GM21423 (cell line): ENCODE measurements around the gene ODC1.

Experiments
- ATAC-seq: cut with Tn5 transposase; IDR thresholded peaks from one replicate; pipeline ENCODE4 v1.9.1; 2021; ENCODE audit warnings: mild to moderate bottlenecking, moderate library complexity; ENCODE audit not compliant: unreplicated experiment

ODC1 gene

DNA sequence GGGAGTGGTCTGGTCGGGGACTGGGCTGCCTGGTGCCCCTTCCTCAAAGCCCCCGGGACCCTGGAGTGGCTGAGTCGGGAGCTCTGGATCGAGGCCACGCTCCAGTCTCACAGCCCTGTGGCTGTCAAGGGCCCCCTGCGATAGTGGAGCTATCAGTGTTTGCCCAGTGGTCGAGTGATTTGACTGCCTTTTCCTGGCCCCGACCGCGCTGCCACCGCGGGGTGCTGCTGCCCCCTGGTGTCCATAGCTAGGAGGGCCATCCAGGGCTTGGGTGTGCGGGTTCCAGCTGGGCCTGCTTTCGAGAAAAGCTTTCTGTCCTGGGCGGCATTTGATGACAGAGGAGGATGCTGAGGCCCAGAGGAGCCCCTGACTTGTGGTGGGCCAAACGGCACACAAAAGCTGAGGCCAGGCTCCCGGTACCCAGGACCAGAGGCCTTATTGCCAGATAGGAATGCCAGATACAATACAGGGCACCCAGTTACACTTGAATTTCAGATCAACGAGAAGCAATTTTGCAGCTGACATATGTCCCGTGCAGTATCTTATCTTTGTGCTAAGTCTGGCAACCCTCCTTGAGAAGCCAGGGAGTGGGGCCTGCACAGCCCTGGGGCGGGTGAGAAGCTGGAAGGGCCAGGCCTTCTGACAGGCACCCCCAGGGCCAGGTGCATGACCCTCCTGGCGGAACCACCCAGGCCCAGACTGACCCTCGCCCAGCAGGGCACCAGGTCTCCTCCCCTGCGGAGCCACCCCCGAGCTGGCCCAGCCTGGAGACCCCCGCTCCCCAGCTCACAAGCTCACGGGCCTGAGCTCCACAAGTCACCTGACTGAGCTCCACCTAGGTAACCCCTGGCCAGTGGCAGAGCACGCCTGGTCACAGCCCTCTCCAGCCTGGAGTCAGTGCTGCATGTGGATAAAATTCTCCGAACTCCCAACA, 13.0 kb downstream of the ODC1 start:
- ATAC-seq: peak; percentile 62

DNA sequence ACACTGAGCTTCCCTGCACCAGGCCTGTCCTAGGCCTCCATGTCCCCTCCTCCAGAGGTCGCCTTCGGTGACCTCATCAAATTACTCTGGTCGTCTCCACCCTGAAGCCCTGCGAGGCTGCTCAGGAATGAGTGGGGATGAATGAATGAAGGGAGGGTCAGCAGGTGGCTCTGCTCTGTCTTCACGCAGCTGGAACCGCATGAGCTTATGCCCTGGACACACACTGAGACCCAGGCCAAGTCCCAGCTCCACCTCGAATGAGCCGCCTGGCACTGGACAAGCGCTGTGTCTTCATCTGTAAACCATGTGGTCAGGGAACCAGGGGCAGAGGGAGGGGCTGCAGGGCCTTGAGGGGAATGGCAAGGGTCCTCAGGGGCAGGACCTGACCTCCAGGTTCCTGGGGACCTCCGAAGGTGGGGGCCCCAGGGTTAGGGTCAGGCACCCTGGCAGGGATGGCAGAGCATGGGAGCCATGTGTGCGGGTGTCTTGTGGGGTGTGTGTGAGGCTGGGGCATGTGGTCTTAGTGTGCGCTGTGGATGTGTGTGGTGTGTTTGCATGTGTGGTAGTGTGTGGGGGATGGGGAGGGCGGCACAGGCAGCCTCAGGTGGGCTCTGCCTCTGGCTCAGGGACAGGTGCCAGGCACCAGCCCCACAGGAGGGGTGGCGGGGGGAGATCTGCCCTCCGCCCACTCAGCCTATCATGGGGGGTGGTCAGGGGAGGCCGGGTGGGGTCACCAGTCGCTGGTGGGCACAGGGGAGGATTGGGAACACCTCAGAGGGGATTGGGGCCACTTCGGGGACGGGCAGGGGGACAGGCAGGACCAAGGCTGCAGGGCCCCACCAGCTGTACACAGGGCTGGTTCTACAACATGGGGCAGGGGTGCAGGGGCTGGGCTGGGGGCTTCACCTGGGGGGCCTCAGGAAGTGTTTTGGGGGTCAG, 13.9 kb downstream of the ODC1 start:
- no peak for ATAC-seq

DNA sequence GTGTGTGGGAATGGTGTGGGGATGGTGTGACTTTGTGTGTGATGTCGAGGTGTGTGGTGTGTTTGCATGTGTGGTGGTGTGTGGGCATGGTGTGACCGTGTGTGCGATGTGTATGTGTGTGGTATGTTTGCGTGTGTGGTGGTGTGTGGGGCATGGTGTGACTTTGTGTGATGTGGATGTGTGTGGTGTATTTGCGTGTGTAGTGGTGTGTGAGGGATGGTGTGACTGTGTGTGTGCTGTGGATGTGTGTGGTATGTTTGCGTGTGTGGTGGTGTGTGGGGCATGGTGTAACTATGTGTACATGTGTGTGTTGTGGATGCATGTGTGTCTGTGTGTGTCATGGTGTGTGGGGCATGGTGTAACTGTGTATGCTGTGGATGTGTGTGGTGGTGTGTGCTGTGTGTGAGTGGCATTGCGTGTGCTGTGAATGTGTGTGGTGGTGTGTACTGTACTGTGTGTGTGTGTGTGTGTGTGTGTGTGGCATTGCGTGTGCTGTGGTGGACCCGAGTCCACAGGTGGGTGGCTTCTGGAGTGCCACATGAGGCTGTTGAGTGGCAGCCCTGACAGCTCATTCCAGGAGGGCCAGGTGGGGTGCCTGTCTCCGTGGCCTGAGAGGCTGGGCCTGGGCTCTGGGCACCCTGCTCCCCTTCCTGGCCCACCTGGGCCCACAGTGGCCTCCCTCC, 14.7 kb downstream of the ODC1 start:
- ATAC-seq: no peak

DNA sequence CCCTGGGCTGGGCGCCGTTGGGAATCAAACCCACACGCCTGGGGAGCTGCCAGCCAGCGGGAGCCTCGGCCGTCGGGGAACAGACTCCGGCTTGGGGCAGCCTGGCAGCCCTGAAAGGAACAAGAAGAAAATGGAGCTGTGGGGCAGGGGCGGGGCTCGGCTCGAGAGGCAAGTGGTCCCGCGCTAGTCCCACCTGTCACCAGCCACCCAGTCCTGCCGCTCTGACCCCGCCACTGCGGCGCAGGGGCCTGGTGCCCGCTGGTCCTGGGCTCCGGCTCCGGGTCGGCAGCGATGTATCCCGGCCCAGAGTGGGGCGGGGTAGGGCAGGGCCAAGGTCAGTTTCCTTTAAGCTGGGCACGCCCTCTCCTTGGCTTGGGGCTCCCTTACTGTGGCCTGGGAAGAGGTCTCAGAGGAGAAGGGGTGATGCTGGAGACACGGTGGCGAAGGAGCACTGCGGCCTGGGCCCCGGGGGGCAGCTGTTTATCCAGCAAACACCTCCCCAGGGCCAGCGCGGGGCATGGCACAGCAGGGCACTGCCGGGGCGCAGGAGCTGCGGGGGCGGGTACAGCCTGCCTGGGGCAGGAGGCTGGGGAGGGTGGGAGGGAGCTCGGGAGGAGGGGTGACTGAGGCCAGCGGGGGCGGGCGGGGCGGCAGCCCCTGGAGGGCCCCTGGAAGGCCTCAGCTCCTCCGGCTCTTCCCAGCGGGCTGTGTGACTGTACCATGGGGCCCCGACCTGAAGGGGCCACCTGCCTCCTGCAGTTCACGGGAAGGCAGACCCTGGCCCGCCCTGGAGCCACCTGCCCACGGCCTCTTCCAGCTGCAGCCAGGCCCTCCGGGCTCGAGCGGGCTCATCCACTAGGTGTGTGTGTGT, 15.6 kb downstream of the ODC1 start:
- peak; percentile 48 for ATAC-seq

DNA sequence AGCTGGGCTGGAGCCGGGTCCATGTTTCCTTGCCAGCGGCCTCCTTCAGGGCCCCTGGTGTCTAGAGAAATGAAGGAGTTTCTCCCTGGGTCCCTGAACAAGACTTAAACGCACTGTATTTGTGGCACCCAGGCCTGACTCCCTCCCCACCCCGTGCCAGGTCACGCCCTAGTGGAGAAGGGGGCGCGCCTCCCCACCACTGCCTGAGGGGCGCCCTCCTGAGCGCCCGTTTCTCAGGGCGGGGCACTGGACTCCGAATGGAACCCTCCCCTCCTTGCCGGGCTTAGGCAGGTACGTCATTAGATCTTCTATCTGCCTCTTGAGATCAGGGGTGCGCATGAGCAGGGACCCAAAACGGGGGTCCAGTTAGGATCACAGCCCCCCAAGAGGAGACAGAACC, 16.3 kb downstream of the ODC1 start:
- no peak for ATAC-seq

DNA sequence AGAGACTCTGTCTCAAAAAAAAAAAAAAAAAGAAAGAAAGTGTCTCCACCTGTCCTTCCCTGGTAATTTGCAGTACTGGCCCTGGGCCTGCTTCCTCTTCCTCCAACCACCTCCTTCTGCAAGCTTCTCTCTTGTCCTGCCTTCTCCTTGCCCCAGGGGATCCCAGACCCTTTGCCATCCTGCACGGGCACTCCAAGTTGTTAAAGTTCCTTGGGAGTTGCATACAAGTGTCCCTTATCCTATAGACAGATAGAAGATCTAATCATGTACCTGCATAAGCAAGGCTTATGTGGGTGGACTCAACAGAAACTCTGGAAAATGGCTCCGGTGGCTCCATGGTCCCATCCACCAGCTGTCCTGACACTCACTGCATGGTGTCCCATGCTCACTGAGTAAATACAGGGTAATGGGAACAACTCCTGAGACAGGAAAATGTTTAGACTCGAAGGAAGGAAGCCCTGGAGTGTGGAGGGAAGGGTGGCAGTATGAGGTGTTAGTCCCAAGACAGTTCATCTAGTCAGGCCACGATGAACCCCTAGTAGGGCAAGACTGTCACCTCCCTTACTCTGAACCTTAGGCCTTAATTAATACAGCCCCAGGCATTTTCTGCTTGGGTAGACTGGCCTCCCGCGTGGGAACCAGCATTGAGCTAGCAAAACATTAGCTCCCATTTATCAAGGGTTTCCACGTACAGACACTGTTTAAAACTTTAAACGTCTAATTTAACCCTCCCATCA, 17.1 kb downstream of the ODC1 start:
- ATAC-seq: no peak

DNA sequence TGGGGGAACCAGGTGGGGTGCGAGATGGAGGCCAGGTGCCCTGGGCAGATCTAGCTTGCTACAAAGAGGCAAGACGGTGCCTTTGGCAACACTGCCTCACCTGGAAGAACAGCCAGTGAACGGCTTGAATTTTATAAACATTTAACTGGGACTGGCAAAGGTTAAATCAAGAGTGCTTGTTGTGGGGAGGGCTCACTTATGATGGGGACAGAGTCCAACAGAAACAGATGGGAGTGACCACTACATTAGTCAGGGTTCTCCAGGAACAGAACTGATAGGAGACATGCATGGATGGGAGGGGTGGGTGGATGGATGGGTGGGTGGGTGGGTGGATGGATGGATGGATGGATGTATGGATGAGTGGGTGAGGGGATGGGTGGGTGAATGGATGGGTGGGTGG, 19.2 kb downstream of the ODC1 start:
- ATAC-seq: no peak

DNA sequence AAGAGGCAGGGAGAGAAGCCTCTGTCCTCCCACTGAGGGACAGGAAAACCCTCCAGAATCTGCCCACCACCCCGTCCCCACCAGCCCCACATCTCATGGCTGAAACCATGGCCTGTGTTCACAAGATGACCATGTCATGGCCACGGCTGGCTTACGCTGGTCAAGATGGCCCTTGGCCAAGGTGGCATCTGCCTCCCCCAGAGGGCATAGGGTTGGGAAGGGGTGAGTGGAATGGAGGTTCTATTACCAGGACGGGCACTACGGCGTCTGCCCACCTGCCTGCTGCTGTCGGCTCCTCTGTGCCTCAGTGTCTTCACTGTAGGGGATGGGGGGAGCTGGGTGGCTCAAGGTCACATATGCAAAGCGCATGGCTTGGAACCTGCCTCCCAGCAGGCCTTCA, 19.8 kb downstream of the ODC1 start:
- no peak for ATAC-seq

DNA sequence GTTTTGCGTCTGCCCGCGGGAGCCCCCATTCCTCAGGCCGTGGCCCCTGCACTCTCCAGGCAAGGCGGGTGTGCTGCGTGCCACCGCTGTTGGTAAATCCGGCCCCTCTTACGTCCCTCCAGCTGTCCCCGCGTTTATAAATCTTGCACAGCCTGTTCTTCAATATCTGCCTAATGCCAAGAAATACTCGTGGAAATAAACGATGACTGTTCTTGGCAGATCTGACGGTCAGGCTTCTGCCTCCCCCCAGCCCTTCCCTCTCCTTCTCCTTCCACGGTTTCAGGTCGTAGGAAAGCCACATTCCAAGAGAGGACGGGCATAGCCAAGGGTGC, 20.5 kb downstream of the ODC1 start:
- no peak for ATAC-seq

DNA sequence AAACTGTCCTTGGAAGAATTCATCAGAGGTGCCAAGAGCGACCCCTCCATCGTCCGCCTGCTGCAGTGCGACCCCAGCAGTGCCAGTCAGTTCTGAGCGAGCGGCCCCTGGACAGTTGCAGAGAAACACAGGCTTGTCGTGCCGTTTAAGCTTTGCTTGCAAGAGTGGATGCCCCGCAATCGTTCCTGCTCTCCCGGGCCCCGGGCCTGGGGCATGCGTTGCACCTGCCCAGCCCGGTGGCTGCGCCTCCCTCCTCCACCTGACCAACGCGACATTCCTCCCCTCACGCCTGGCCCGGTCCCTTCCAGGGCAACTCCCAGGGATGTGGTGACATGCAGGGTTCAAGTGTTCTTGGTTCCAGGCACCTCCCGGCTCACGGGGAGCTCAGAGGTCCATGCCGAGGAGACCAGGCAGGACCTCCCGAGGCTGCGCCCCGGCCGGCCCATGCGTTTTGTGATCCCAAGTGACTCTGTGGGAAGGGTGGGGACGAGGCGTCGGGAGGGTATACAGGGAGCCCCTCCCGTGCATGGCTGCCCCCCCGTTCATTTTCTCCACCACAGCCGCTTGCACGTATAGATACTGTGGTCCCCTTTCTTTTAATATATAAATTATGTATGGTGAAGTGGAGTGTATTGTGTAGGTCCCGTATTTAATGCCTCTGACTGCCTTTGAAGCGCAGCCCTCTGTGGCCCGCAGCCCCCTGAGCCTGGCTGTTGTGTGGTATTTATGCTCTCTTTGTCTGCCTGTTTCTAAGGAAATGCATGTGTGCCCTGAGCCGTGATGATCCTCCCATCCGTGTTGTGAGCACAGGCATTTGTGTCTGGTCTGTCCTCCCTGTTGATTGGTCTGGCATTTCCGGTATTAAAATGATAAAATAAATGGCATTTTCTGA, 21.2 kb downstream of the ODC1 start:
- ATAC-seq: no peak

DNA sequence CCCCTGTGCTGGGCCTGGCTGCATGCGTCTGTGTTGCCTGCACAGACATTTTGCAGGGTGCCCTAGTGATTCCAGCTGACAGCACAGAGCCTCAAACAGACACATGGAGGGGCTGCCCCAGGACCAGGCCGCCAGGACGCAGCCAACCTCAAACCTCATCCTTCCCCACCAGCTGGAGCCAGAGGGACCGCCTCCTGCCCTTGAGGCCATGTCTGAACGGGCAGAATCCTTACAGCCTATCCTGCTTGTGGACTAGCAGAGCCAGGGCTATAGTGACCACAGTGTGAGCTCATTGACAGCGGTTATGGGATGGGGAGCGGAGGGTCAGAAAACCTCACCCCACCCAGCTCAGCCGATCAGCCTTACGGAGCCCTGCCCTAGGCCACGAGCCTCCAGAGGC, 22.4 kb downstream of the ODC1 start:
- ATAC-seq: no peak

DNA sequence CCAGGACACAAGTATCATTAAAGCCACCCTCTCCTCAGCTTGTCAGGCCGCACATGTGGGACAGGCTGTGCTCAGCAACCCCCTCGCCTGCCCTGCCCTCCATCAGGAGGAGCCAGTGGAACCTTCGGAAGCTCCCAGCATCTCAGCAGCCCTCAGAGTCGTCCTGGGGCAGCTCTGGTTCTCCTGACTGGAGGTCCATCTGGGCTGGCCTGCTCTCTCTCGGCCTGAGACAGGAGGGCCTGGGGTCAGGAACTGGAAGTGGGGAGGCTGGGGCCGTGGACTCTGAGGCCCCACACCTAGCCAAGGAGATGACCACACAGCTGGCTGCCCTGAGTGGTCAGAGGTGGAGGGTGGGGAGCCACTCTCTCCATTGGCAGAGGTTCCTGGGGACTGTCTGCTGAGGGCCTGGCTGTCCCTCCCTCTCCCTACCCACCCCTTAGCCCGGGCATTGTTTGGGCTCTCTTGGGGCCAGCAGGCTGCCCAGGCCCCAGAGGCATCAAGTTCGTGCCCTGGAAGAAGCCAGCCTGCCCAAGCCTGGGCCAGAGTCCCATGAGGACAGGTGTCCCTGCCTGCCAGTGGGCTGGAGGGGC, 23.1 kb downstream of the ODC1 start:
- no peak for ATAC-seq

DNA sequence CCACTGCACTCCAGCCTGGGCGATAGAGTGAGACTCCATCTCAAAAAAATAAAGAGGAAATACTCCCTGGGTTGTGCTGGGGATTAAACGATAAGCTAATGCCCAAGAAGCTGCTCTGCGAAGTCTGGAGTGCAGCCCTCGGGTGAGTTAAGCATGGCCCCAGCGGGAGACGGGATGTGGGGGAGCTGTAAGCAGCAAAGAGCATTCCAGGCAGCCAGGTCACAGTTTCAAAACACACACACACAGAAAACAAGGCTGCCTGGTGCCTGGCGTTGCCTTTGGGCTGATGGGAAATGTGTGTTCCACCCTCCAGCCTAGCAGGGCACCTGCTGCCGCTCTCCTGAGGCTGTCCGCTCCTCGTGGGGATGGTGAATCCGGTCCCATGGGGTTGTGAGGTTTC, 24.1 kb downstream of the ODC1 start:
- ATAC-seq: no peak

DNA sequence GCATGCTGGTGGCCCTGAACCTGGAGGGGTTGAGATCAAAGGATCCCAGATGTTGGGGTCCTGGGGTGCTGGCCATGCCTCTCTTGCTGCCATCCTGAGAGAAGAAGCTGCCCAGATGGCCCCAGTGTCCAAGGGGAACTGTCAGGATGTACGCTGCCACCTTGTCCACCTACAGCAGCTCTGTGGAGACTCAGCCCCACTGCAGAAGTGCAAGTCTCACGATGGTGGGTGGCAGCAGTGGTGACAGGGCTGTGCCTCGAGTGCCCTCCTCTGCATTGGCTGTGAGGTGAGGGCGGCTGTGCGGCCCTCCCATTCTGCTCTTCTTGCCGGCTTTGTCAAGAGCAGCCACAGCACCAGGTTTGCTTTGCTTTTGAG, 24.7 kb downstream of the ODC1 start:
- ATAC-seq: no peak

DNA sequence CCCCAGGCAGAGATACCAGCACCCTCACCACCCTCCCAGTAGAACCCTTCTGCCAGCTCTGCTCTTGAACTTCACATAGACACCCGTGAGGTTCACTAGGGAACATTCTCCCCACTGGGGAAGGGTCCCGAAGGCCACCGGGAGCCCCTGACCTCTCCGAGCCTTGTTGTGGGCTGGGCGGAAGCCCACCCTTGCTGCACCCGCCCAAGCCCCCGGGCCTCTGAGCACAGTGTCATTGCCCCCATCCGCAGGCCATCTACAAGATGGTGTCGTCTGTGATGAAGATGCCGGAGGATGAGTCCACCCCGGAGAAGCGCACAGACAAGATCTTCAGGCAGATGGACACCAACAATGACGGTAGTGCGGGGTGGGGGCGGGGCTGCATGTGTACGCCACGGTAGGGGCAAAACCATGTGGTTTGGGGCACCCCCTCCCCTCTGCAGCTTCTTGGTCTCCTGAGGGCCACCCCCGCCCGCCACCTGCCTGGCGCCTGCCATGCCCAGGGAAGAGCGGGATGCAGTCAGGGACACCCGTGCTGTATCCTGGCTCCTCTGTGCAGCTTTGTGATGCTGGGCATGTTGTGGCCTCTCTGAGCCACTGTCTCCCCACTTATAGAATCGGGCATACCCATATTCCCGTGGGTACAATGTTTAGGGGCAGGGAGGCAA, 25.3 kb downstream of the ODC1 start:
- ATAC-seq: no peak

DNA sequence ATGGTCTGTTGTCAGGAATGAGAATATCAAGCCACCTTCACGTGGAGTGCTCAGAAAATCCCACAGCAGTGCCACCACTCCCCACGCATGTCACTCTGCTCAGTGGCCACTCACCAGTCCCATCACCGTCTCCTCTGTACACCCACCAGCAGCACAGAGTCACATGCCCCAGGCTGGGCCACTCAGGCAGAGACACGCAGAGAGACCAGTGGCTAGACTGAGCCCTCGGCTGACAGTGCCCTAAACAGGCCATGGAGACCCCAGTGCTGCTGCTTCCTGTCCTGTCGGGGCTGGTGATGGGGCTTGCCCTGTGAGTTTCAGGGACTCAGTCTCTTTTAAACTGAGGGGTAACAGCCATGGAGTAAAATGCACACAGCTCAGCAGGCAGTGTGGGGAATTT, 25.9 kb downstream of the ODC1 start:
- no peak for ATAC-seq

DNA sequence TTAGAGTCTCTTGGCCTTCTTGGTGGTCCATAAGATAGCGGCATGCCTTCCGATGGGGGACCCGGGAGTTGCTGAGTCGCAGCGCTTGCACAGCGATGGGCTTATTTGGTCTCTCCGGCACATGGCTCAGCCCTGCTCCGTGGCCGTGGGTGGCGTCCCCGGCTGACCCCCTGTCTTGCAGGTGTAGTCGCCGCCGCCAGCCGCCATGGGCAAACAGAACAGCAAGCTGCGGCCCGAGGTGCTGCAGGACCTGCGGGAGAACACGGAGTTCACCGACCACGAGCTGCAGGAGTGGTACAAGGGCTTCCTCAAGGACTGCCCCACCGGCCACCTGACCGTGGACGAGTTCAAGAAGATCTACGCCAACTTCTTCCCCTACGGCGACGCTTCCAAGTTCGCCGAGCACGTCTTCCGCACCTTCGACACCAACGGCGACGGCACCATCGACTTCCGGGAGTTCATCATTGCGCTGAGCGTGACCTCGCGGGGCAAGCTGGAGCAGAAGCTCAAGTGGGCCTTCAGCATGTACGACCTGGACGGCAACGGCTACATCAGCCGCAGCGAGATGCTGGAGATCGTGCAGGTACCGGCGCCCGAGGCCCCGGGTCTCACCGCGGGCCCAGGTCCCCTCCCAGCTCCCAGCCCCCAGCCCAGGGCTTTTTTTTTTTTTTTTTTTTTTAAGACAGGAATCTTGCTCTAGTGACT, 28.4 kb downstream of the ODC1 start:
- no peak for ATAC-seq
